KOPT-K1 (cell line): Measurements from ENCODE around the gene C6orf120.

Experiments used
- H3K27ac ChIP-seq: fragments of 200-600 bp; sonication (generic); 2 replicates; pipeline ENCODE4 v1.5.1; 2016; ENCODE audit warnings: antibody characterized with exemption, mild to moderate bottlenecking, low read depth, low read length; ENCODE audit not compliant: poor library complexity, severe bottlenecking
- H3K36me3 ChIP-seq: fragments of 200-600 bp; sonication (generic); 2 replicates; pipeline ENCODE4 v1.5.1; 2017; ENCODE audit warnings: antibody characterized with exemption, mild to moderate bottlenecking, low read length, moderate library complexity; ENCODE audit not compliant: insufficient read depth
- H3K9me3 ChIP-seq: fragments of 200-600 bp; sonication (generic); 2 replicates; pipeline ENCODE4 v1.5.1; 2017; ENCODE audit warnings: antibody characterized with exemption, low read length, mild to moderate bottlenecking; ENCODE audit not compliant: insufficient read depth, poor library complexity, severe bottlenecking

C6orf120 gene

GRCh38 chr6:169726049-169726400 lies 24.1 kb downstream of the C6orf120 start:
- Histone ChIP-seq H3K9me3 (no peaks in the 10 kb centered on the region), H3K36me3 (no peaks in the 10 kb centered on the region), H3K27ac (no peak overlapping the region)

GRCh38 chr6:169726963-169727362 lies 25.0 kb downstream of the C6orf120 start:
- Histone ChIP-seq H3K27ac (no peak overlapping the region), H3K9me3 (no peaks in the 10 kb centered on the region), H3K36me3 (no peaks in the 10 kb centered on the region)

GRCh38 chr6:169729961-169730360 lies 28.0 kb downstream of the C6orf120 start:
- no peaks in the 10 kb centered on the region for H3K36me3 ChIP-seq
- no peaks in the 10 kb centered on the region for H3K9me3 ChIP-seq
- H3K27ac ChIP-seq = no peak overlapping the region

GRCh38 chr6:169738204-169738975 lies 36.5 kb downstream of the C6orf120 start:
- no peak overlapping the region for H3K27ac ChIP-seq
- H3K9me3 ChIP-seq = no peaks in the 10 kb centered on the region
- no peaks in the 10 kb centered on the region for H3K36me3 ChIP-seq

- Histone ChIP-seq H3K9me3 (no peaks in the 10 kb centered on the region), H3K27ac (no peak overlapping the region), H3K36me3 (no peaks in the 10 kb centered on the region)
Measured at GRCh38 chr6:169738976-169739529, 37.1 kb downstream of the C6orf120 start.

GRCh38 chr6:169741344-169741743 lies 39.4 kb downstream of the C6orf120 start:
- H3K9me3 ChIP-seq = peaks cover 11% of the 10 kb centered on the region
- H3K36me3 ChIP-seq = no peaks in the 10 kb centered on the region
- no peak overlapping the region for H3K27ac ChIP-seq

- peaks cover 21% of the 10 kb centered on the region for H3K9me3 ChIP-seq
- 0 out of 2 replicates have a peak, but pooled peaks cover 7% of the 10 kb centered on the region for H3K36me3 ChIP-seq
- H3K27ac ChIP-seq = no peak overlapping the region
Measured at GRCh38 chr6:169745405-169745804, 43.5 kb downstream of the C6orf120 start.

- H3K36me3 ChIP-seq = 0 out of 2 replicates have a peak, but pooled peaks cover 7% of the 10 kb centered on the region
- H3K27ac ChIP-seq = no peak overlapping the region
- H3K9me3 ChIP-seq = peaks cover 21% of the 10 kb centered on the region
Measured at GRCh38 chr6:169746556-169746955, 44.6 kb downstream of the C6orf120 start.

GRCh38 chr6:169751242-169752073 lies 49.5 kb downstream of the C6orf120 start, which contains the start of the genes DYNLT2 and ERMARD:
TSS of gene DYNLT2 (minus strand) at chr6:169751572. CDS start at chr6:169751458, 114 bp downstream.
TSS of gene ERMARD (plus strand) at chr6:169751622. CDS start at chr6:169751658, 36 bp downstream.
- H3K9me3 ChIP-seq = peaks cover 9% of the 10 kb centered on the region
- H3K36me3 ChIP-seq = peaks cover 14% of the 10 kb centered on the region; the same call in 1 of the 2 replicates
- H3K27ac ChIP-seq = peak within 1 kb of the TSS; percentile 88

GRCh38 chr6:169752074-169752623 lies 50.2 kb downstream of the C6orf120 start:
- peak overlapping the region; percentile 88 for H3K27ac ChIP-seq
- H3K36me3 ChIP-seq = peaks cover 21% of the 10 kb centered on the region
- peaks cover 2% of the 10 kb centered on the region for H3K9me3 ChIP-seq
